ENCODE data around the gene FUT4.

FUT4 gene

DNA sequence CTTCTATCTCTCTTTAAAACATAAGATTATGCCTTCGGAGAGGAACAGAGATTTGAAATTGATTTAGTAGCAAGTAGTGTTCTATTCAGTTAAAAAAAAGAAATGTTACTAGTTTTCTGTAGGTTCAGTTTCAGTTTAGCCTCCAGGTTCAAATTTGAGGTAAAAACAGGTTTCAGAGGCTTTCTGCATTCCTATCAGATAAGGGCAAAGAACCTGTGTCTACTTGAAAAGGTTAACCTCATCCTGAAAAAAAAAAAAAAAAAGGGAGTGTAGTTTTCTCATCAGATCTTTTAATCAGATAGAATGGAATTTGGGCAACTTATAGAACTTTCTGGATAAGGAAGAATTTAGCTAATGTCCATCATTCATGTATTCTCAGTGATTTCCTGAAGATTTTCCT lies 19.4 kb upstream of the FUT4 start:
- Histone ChIP-seq H3K27me3 (ENCODE audit: insufficient read depth, insufficient read length) (no peaks in the 10 kb centered on the region), H3K36me3 (ENCODE audit: insufficient read depth, insufficient read length, low read length) (no peaks in the 10 kb centered on the region), H3K9ac (ENCODE audit: insufficient read length, low read depth) (no peak overlapping the region), H3K4me3 (ENCODE audit: insufficient read length, low read depth) (no peak overlapping the region), H3K9me3 (ENCODE audit: insufficient read depth, low read length) (no peaks in the 10 kb centered on the region), H3K4me1 (ENCODE audit: insufficient read depth, insufficient read length) (no peaks in the 10 kb centered on the region)
- TF ChIP-seq YY1 (IDR thresholded peaks at IDR 0.05; ENCODE audit: insufficient read depth, insufficient read length) (no peak), ZNF274 (IDR thresholded peaks at IDR 0.05; ENCODE audit: low read depth, low read length) (no peak), SUZ12 (IDR thresholded peaks at IDR 0.05; ENCODE audit: extremely low read depth, insufficient read depth, insufficient read length) (no peak)
- DNase-seq (ENCODE audit: low read depth, low spot score), result no peak

DNA sequence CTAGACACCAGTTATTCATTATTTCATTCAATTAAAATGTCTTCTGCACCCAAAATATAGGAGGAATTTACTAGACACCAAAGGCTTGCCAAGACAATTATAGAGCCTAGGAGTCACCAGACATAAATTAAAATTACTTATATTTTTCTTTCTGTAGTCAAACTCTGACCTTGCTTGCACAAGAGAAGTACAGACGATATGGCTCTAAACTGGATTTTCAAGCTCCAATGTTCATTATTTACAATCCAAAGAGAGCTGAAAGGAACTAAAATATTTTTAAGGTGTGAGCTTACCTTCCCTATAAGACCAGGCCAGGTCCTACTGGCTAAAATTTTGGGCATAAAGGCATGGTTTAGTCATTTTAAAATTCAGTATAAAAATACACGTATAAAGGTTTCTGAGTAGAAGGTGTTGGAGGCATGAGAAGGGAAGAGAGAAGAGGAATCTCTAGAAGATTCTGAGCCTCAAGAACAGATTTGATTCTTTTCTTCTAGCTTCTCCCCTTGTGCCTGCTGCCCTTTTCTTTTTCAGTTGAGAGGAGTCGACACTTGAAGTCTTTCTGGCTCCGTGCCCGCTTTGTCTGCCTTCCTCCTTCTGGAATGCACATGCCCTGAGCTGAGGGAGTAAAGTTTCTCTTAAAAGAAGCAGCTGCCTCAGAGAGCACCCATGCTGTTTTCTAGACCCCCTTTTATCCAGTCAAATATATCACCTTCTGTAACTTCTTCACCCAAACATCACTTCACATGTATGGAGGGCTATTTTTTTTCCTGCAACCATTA lies 18.0 kb upstream of the FUT4 start:
- H3K36me3 ChIP-seq (ENCODE audit: insufficient read depth, insufficient read length, low read length), result no peaks in the 10 kb centered on the region
- no peaks in the 10 kb centered on the region for H3K9me3 ChIP-seq (ENCODE audit: insufficient read depth, low read length)
- DNase-seq (ENCODE audit: low read depth, low spot score), result no peak
- H3K27me3 ChIP-seq (ENCODE audit: insufficient read depth, insufficient read length), result no peaks in the 10 kb centered on the region
- H3K4me3 ChIP-seq (ENCODE audit: insufficient read length, low read depth), result no peak overlapping the region
- no peak overlapping the region for H3K9ac ChIP-seq (ENCODE audit: insufficient read length, low read depth)
- H3K4me1 ChIP-seq (ENCODE audit: insufficient read depth, insufficient read length), result no peaks in the 10 kb centered on the region
- TF ChIP-seq YY1 (IDR thresholded peaks at IDR 0.05; ENCODE audit: insufficient read depth, insufficient read length) (no peak), SUZ12 (IDR thresholded peaks at IDR 0.05; ENCODE audit: extremely low read depth, insufficient read depth, insufficient read length) (no peak), ZNF274 (IDR thresholded peaks at IDR 0.05; ENCODE audit: low read depth, low read length) (no peak)

DNA sequence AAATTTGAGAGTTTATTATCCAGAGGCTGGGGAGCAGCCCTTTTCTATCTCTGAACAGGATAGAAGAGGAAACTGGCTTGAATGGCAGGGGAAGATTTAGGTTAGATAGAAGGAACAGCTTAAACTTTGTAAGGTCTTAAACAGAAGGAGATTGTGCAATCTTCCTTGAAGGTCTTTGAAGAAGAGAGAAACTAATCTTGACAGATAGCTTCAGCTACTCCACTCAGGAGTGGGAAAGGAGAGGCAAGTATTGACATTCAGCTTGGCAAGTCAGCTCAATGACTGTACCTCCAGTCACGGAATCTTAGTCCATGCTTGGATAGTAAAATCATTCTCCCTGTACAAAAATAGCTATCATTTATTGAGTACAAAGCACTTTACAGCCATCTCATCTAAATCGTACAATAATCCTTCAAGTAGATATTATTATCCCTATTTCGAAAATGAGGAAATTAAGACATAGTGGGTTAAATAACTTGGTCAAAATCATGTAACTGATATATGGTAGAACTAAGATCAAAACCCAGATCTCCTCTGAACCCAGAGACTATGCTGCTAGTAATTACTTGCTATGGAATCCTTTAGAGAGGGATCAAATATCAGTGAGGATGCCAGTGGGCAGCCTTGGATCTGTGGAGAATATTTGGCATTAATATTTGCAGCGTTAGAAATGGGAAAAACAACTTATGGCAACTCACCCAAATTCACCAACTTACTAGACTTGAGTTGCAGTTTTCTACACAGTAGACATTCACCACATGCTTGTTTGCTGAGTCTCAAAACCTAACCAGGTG lies 16.9 kb upstream of the FUT4 start:
- no peak overlapping the region for H3K9ac ChIP-seq (ENCODE audit: insufficient read length, low read depth)
- H3K4me1 ChIP-seq (ENCODE audit: insufficient read depth, insufficient read length), result no peaks in the 10 kb centered on the region
- no peaks in the 10 kb centered on the region for H3K9me3 ChIP-seq (ENCODE audit: insufficient read depth, low read length)
- no peak overlapping the region for H3K4me3 ChIP-seq (ENCODE audit: insufficient read length, low read depth)
- no peaks in the 10 kb centered on the region for H3K27me3 ChIP-seq (ENCODE audit: insufficient read depth, insufficient read length)
- no peaks in the 10 kb centered on the region for H3K36me3 ChIP-seq (ENCODE audit: insufficient read depth, insufficient read length, low read length)
- no peak for DNase-seq (ENCODE audit: low read depth, low spot score)
- TF ChIP-seq YY1 (IDR thresholded peaks at IDR 0.05; ENCODE audit: insufficient read depth, insufficient read length) (no peak), ZNF274 (IDR thresholded peaks at IDR 0.05; ENCODE audit: low read depth, low read length) (no peak)

- H3K36me3 ChIP-seq (ENCODE audit: insufficient read depth, insufficient read length, low read length), result no peaks in the 10 kb centered on the region
- H3K4me1 ChIP-seq (ENCODE audit: insufficient read depth, insufficient read length), result no peaks in the 10 kb centered on the region
- TF ChIP-seq SUZ12 (IDR thresholded peaks at IDR 0.05; ENCODE audit: extremely low read depth, insufficient read depth, insufficient read length) (no peak), ZNF274 (IDR thresholded peaks at IDR 0.05; ENCODE audit: low read depth, low read length) (no peak), YY1 (IDR thresholded peaks at IDR 0.05; ENCODE audit: insufficient read depth, insufficient read length) (no peak)
- no peak overlapping the region for H3K4me3 ChIP-seq (ENCODE audit: insufficient read length, low read depth)
- no peak overlapping the region for H3K9ac ChIP-seq (ENCODE audit: insufficient read length, low read depth)
- H3K9me3 ChIP-seq (ENCODE audit: insufficient read depth, low read length), result no peaks in the 10 kb centered on the region
- no peak for DNase-seq (ENCODE audit: low read depth, low spot score)
- H3K27me3 ChIP-seq (ENCODE audit: insufficient read depth, insufficient read length), result no peaks in the 10 kb centered on the region
Observed at GRCh38 chr11:94528551-94528950, 15.2 kb upstream of the FUT4 start.

DNA sequence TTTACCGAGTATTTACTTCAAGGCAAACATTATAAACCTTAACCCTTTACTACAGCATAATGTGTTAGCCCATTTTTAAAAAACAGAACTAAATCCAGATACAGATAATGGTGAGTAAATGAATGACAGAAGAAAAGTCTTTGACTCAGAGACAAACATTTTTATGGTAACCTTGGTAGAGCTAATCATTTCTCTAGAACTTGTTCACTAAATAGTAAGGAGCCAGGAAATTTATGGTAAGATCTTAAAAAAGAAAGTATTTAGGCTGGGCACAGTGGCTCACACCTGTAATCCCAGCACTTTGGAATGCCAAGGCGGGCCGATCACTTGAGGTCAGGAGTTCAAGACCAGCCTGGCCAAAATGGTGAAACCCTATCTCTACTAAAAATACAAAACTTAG lies 11.5 kb upstream of the FUT4 start:
- no peak for TF ChIP-seq YY1 (IDR thresholded peaks at IDR 0.05; ENCODE audit: insufficient read depth, insufficient read length)
- no peak for TF ChIP-seq SUZ12 (IDR thresholded peaks at IDR 0.05; ENCODE audit: extremely low read depth, insufficient read depth, insufficient read length)
- TF ChIP-seq ZNF274 (IDR thresholded peaks at IDR 0.05; ENCODE audit: low read depth, low read length), result no peak
- no peaks in the 10 kb centered on the region for H3K9me3 ChIP-seq (ENCODE audit: insufficient read depth, low read length)
- no peak for DNase-seq (ENCODE audit: low read depth, low spot score)

GRCh38 chr11:94533206-94533605 lies 10.5 kb upstream of the FUT4 start:
- Histone ChIP-seq H3K4me1 (ENCODE audit: insufficient read depth, insufficient read length) (no peaks in the 10 kb centered on the region), H3K36me3 (ENCODE audit: insufficient read depth, insufficient read length, low read length) (no peaks in the 10 kb centered on the region), H3K9me3 (ENCODE audit: insufficient read depth, low read length) (no peaks in the 10 kb centered on the region), H3K27me3 (ENCODE audit: insufficient read depth, insufficient read length) (no peaks in the 10 kb centered on the region), H3K4me3 (ENCODE audit: insufficient read length, low read depth) (no peak overlapping the region), H3K9ac (ENCODE audit: insufficient read length, low read depth) (no peak overlapping the region)
- TF ChIP-seq YY1 (IDR thresholded peaks at IDR 0.05; ENCODE audit: insufficient read depth, insufficient read length) (no peak), ZNF274 (IDR thresholded peaks at IDR 0.05; ENCODE audit: low read depth, low read length) (no peak), SUZ12 (IDR thresholded peaks at IDR 0.05; ENCODE audit: extremely low read depth, insufficient read depth, insufficient read length) (no peak)
- no peak for DNase-seq (ENCODE audit: low read depth, low spot score)

More for the DNA sequence above, 11.5 kb upstream of the FUT4 start:
- Histone ChIP-seq H3K27me3 (ENCODE audit: insufficient read depth, insufficient read length) (no peaks in the 10 kb centered on the region), H3K4me3 (ENCODE audit: insufficient read length, low read depth) (no peak overlapping the region), H3K9ac (ENCODE audit: insufficient read length, low read depth) (no peak overlapping the region), H3K4me1 (ENCODE audit: insufficient read depth, insufficient read length) (no peaks in the 10 kb centered on the region), H3K36me3 (ENCODE audit: insufficient read depth, insufficient read length, low read length) (no peaks in the 10 kb centered on the region)
